Activated CD8-positive, alpha-beta memory T cell treated with anti-CD3 and anti-CD28 coated beads for 4 hours (primary cell): ENCODE measurements around the gene FEZ2.

Source experiments
- DNase-seq, 2 donors: peaks; one replicate each; pipeline ENCODE4 v3.0.0-alpha.2; 2020; ENCODE audit warnings: low read depth in 2 of 2

The FEZ2 gene

DNA sequence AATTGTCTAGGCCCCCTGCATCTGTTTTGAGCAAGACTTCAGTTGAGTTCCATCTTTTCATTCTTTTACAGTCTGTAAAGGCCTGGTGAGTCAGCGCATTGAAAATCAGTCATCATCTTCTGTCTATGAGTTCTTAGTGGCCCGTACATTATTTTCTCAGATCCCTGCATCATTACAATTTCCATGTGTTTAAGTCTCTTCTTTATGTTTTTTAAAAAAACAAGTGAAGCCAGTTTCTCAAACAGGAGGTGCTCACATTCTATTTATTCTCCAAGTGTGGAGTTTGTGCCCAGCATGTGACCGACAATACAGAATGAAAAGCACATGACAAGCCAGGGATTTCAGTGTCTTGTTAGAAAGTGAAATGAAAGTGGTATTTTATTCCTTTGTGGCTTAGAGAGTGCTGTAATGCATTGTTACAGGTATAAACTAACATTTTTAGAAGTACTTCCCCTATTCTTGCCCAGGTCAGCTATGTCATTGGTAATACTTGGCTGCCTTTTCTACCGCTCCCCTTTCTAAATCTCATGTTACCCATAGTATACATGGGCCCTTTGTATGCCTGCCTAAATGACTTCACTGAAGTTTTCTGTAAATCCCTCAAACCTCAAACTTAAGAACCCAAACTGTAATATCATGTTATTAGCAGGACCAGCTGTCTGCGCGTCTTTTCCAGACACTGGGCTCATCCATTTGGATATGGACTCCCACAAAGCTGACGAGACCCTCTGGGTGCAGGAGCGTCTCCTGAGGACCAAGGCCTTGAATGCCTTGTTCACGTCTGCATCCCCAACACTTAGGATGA, 67.6 kb downstream of the FEZ2 start:
- DNase-seq: no peak

DNA sequence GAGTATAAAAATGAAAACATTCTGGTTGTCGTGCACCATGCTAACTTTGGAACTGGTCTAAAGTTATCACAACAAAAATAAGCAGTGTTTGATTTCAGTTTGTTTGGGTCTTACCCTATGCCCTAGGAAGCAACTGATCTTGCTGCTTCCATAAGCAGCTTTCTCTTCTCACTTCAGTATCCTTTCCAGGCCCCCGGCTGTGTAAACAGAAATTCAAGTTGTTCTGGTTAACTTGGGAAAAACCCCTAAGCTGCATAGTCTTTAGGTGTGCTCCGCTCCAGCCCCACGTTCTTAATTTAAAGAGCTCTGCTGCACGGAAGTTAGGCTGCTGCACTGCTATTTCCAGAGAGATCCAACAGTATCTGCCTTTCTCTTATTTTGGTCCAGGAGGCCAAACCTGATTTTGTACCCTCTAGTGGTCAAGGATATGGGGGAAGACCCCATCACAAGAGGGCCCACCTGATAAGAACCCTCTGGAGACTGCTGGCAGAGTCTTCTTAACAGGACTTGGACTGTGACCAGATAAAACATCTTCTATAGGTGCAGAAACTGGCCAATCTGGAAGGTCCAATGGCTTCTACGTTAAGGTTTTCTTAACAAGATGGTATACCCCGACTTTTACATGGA, 69.1 kb downstream of the FEZ2 start:
- DNase-seq: no peak

DNA sequence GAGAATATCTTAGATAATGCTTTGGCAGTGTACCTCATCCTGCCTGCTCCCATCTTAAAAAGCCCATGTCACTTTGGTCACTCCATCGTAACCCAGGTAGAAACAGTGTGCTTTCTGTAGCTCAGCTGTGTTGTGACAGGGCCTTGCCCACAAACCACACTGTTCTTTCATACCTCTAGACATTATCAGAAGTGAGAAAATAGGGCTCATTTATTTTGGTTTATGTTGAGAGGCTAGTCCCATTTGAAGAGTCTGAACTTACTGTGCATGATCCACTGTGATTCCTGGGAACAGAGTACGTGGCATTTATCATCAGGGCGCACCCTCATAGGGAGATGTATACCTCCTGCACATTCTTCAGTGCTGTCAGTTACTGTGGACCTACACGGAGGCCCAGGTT, 69.7 kb downstream of the FEZ2 start:
- no peak for DNase-seq

GRCh38 chr2:36526226-36526625, 71.7 kb downstream of the FEZ2 start:
- DNase-seq: no peak

DNA sequence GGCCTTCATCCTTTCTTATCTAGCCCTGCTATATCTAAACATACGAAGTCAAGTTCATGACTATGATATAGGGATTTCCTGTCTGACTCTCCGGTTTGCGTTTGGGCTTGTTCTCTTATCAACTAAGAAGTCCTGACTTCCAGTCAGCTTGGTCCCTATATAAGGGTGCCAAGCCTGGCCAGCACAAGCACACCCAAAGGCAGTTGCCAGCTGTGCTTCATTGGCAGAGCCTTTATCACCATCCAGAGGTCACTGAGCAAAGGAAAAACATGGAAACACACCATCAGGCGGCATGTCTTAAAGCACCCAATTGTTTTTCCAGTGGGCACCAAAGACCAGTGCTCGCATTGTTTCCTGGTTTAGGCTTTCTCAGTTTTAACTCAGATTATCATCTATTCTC, 72.7 kb downstream of the FEZ2 start:
- no peak for DNase-seq

- no peak for DNase-seq
Observed at GRCh38 chr2:36523153-36523552, 74.8 kb downstream of the FEZ2 start.

DNA sequence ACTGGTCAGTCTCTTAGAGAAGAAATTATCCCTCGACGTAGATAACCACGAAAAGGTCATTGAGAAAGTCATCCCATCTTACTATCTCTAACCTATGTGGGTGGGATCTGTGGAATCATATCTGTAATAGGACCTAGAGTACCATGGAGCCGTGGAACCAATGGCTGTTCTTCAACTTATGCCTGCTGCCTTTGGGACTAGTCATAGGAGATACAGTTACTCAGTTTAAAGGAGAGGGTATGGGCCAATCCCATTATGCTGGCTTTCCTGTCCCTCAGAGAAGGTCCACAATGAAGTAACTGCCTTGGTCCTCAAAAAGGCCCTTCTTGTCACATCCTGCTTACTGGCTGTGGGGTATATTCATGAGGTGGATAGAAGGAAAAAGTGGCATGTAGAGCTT, 77.5 kb downstream of the FEZ2 start:
- DNase-seq: no peak

- no peak for DNase-seq
Observed at GRCh38 chr2:36516136-36516870, 81.7 kb downstream of the FEZ2 start.

DNA sequence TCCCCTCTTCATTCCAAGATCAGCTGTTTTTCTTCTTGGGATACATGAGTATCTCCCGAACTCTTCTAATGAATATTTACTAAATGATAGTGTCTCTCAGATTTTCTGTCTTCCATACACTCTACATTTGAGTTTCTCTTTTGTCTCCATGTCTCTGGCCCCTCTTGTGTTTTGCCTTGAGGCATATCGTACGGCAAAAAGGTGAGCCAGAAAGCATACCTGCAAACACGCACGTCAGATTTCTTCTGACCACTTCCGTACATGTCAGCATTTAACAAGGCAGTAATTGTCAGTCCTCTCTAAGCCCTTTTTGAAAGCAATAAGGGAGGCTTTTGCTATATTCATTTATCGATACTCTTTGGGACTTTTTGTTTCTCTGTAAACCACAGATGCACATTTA, 82.4 kb downstream of the FEZ2 start:
- DNase-seq: no peak

DNA sequence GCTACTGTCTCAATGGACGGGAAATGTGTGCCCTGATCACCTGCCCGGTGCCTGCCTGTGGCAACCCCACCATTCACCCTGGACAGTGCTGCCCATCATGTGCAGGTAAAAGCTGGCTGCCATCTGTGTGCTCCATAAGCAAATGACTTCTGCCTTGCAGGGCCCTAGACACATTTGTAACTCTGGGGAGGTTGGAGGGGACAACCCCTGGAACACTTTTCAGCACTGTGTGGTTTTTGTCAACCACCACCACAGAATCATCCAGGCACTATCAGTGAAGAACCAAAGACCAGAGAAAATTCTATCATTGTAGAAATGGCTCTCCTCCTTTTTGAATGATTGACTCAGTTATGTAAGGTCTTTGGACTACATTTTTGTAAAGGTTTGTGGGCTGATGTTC, 84.3 kb downstream of the FEZ2 start:
- no peak for DNase-seq

DNA sequence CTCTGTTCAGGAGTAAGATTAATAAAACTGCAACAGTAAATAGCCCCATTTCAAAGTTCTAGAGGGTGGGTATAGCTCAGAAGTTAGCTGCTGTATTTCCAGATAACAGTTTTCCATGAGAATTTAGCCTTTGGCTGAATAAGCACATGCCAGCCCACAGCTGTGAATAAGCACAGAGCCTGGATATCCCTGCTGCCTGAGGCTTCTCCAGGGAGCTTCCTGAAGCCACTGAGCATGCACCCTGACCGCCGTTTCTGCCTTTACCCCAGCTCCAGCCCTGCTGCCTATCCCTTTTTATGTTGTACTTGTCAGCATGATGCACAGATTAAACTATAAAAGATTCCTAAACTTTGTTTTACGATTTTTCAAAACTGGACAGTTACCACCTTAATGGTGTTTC, 85.3 kb downstream of the FEZ2 start:
- no peak for DNase-seq

DNA sequence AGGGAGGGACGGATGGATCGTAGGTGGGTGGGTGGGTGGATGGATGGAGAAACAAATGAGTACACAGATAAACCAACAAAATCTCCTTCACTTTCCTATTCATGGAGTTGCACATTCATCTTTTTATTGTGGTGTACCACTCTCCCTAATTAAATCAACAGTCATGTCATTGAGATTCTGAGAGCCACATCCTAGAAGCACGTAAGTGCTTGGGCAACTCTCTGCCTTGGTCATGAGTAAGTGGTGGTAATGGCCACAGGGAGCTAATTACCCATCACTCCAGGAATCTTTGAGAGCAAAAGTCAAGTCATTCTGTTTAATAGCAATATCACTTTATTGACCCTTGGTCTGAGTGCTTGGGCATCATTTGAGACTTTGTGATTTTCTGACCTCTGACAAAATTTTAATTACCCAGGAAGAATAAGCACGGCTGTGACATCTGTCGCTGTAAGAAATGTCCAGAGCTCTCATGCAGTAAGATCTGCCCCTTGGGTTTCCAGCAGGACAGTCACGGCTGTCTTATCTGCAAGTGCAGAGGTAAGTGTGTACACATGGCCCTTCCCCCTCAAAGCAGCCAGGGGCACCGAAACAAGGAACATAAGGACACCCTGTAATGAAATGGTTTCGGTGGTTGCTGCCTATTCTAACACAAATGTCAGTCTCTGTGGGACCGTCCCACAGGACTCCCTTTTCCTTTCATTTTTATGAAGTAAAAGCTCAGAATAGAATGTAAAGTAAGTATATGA, 85.9 kb downstream of the FEZ2 start:
- no peak for DNase-seq

- DNase-seq: no peak
Observed at GRCh38 chr2:36509075-36509474, 88.9 kb downstream of the FEZ2 start.

GRCh38 chr2:36507408-36507812, 90.6 kb downstream of the FEZ2 start:
- DNase-seq: no peak
